GM12878 (cell line): Measurements from ENCODE around the gene NECTIN2. TPM values are rescaled to one million over a fixed set of nuclear protein-coding genes. Genes with fewer than 3 reads are reported as not detected.

ENCODE experiments used
- ATAC-seq: fragments of 200-7000 bp; cut with Tn5 transposase; 3 replicates; pipeline ENCODE4 v1.9.1; 2020; ENCODE audit warnings: mild to moderate bottlenecking, moderate library complexity
- BruUV-seq: library from RNA; stranded (reverse); fragments of 400-500 nt; replicated peaks from 2 replicates; lab custom pipeline; 2021; lab: Mats Ljungman, UMichigan
- CTCF ChIA-PET: fragments of 300-600 bp; sonication (Branson Sonifier 250); formaldehyde crosslinking; extraction: SDS; loops from one replicate; lab custom pipeline; 2021; ENCODE audit warnings: inconsistent platforms; lab: Yijun Ruan, JAX
- POLR2A ChIA-PET: fragments of 350-600 bp; formaldehyde crosslinking; extraction: SDS; loops from one replicate; lab custom pipeline; 2021; ENCODE audit warnings: inconsistent platforms; lab: Charles Lee
- RAD21 ChIA-PET: fragments of 300-600 bp; sonication (Branson Sonifier 250); formaldehyde crosslinking; loops from one replicate; lab custom pipeline; 2023; ENCODE audit warnings: antibody characterized with exemption; ENCODE audit not compliant: unreplicated experiment; lab: Charles Lee
- SMC1A ChIA-PET: fragments of 300-600 bp; sonication (Branson Sonifier 250); formaldehyde crosslinking; loops from one replicate; lab custom pipeline; 2023; ENCODE audit not compliant: unreplicated experiment, uncharacterized antibody; lab: Charles Lee
- DNase-seq: peaks from one replicate; pipeline ENCODE4 v3.0.0-alpha.2; 2011; ENCODE audit warnings: low read depth, low spot score
- FAIRE-seq: peaks from 3 replicates; lab custom pipeline; 2011; peaks lifted over from hg19 to GRCh38; lab: Jason Lieb, UNC
- H2AFZ ChIP-seq: 2 replicates; pipeline ENCODE4 v1.6.0; 2011; ENCODE audit warnings: low read depth, low read length, control low read depth; ENCODE audit not compliant: control insufficient read depth
- H3K27ac ChIP-seq: 2 replicates; pipeline ENCODE4 v1.5.1; 2011; ENCODE audit warnings: control low read depth; ENCODE audit not compliant: control insufficient read depth, insufficient read depth
- H3K27me3 ChIP-seq, 2 experiments: replicated peaks in 1 of 2; 2 replicates each; pipeline versions ENCODE4 v1.6.0 to v1.6.1; 2011; ENCODE audit warnings: low read length in 1 of 2; ENCODE audit not compliant: control insufficient read depth in 2 of 2, insufficient read depth in 2 of 2
- H3K36me3 ChIP-seq, 2 experiments: 2 replicates each; pipeline ENCODE4 v1.5.1; 2011; ENCODE audit warnings: low read length in 1 of 2; ENCODE audit not compliant: control insufficient read depth in 2 of 2, insufficient read depth in 2 of 2
- H3K4me1 ChIP-seq: 2 replicates; pipeline ENCODE4 v1.6.1; 2011; ENCODE audit warnings: mild to moderate bottlenecking, low read length, moderate library complexity, mixed read lengths; ENCODE audit not compliant: control insufficient read depth, insufficient read depth
- H3K4me2 ChIP-seq: 2 replicates; pipeline ENCODE4 v1.6.0; 2011; ENCODE audit warnings: control low read depth; ENCODE audit not compliant: control insufficient read depth, insufficient read depth
- H3K4me3 ChIP-seq: fragments of 200-600 bp; sonication (generic); 2 replicates; pipeline ENCODE4 v1.5.1; 2016
- H3K79me2 ChIP-seq: 2 replicates; pipeline ENCODE4 v1.6.0; 2011; ENCODE audit warnings: low read length; ENCODE audit not compliant: control insufficient read depth, insufficient read depth
- H3K9ac ChIP-seq: 2 replicates; pipeline ENCODE4 v1.8.0; 2011; ENCODE audit warnings: low read length, control low read depth, mixed read lengths; ENCODE audit not compliant: control insufficient read depth, insufficient read depth
- H3K9me3 ChIP-seq: replicated peaks from 3 replicates; pipeline ENCODE4 v1.5.1; 2011; ENCODE audit warnings: mild to moderate bottlenecking, low read length; ENCODE audit not compliant: control insufficient read depth, insufficient read depth
- H4K20me1 ChIP-seq: 2 replicates; pipeline ENCODE4 v1.6.0; 2011; ENCODE audit not compliant: control insufficient read depth, insufficient read depth
- BACH1 ChIP-seq: fragments of 450-650 bp; IDR thresholded peaks from 2 replicates; pipeline ENCODE4 v1.6.1; 2017; ENCODE audit warnings: mild to moderate bottlenecking, borderline replicate concordance
- BHLHE40 ChIP-seq, 2 experiments: fragments of 450-650 bp in 1 of 2; IDR thresholded peaks; 2 replicates each; pipeline ENCODE4 v1.6.1; 2011 to 2017; ENCODE audit warnings: low read depth in 2 of 2, borderline replicate concordance in 1 of 2, improper control_type of control experiment in 1 of 2, low read length in 1 of 2, mild to moderate bottlenecking in 1 of 2
- CBX3 ChIP-seq: fragments of 200-600 bp; sonication (generic); IDR thresholded peaks from 2 replicates; pipeline ENCODE4 v1.6.1; 2016; ENCODE audit warnings: low read depth, borderline replicate concordance
- CHD4 ChIP-seq: fragments of 200-600 bp; sonication (generic); IDR thresholded peaks from 2 replicates; pipeline ENCODE4 v1.6.1; 2016; ENCODE audit warnings: mild to moderate bottlenecking
- CREM ChIP-seq: IDR thresholded peaks from 2 replicates; pipeline ENCODE4 v1.6.1; 2014; ENCODE audit warnings: antibody characterized with exemption, low read depth
- DPF2 ChIP-seq: fragments of 450-650 bp; IDR thresholded peaks from 2 replicates; pipeline ENCODE4 v1.6.1; 2017; ENCODE audit warnings: mild to moderate bottlenecking
- FOS ChIP-seq: IDR thresholded peaks from 3 replicates; pipeline ENCODE4 v1.6.1; 2011; ENCODE audit warnings: borderline replicate concordance; ENCODE audit not compliant: insufficient read length; ENCODE audit errors: extremely low read depth
- HCFC1 ChIP-seq: fragments of 150-350 bp; IDR thresholded peaks from 2 replicates; pipeline ENCODE4 v1.6.1; 2014; ENCODE audit warnings: low read length
- HDAC2 ChIP-seq: fragments of 200-600 bp; sonication (generic); IDR thresholded peaks from 2 replicates; pipeline ENCODE4 v1.6.1; 2017
- IKZF2 ChIP-seq, 2 experiments: fragments of 450-650 bp; IDR thresholded peaks; 2 replicates each; pipeline ENCODE4 v1.6.1; 2017; ENCODE audit warnings: mild to moderate bottlenecking in 2 of 2, moderate library complexity in 2 of 2
- POLR2AphosphoS2 ChIP-seq: IDR thresholded peaks from 2 replicates; pipeline ENCODE4 v1.6.1; 2011; ENCODE audit warnings: low read depth, mild to moderate bottlenecking, low read length, improper control_type of control experiment, moderate library complexity
- POU2F2 ChIP-seq: IDR thresholded peaks from 3 replicates; pipeline ENCODE4 v1.6.1; 2011; ENCODE audit warnings: low read depth, mild to moderate bottlenecking, low read length, borderline replicate concordance
- RELA ChIP-seq: fragments of 450-650 bp; IDR thresholded peaks from 2 replicates; pipeline ENCODE4 v1.8.0; 2014; ENCODE audit warnings: borderline replicate concordance; ENCODE audit not compliant: partially characterized antibody
- SMAD1 ChIP-seq: fragments of 450-650 bp; IDR thresholded peaks from 2 replicates; pipeline ENCODE4 v1.6.1; 2018; ENCODE audit warnings: mild to moderate bottlenecking, low read depth; ENCODE audit not compliant: partially characterized antibody
- TBL1XR1 ChIP-seq: IDR thresholded peaks from 2 replicates; pipeline ENCODE4 v1.6.1; 2012; ENCODE audit warnings: low read depth, low read length, improper control_type of control experiment
- YBX1 ChIP-seq: fragments of 450-650 bp; IDR thresholded peaks from 2 replicates; pipeline ENCODE4 v1.6.1; 2016; ENCODE audit warnings: antibody characterized with exemption
- ZNF24 ChIP-seq: fragments of 450-650 bp; IDR thresholded peaks from 2 replicates; pipeline ENCODE4 v1.6.1; 2017; ENCODE audit warnings: antibody characterized with exemption, mild to moderate bottlenecking
- ZNF384 ChIP-seq: IDR thresholded peaks from 2 replicates; pipeline ENCODE4 v1.6.1; 2012; ENCODE audit warnings: low read depth, mild to moderate bottlenecking, low read length, improper control_type of control experiment, borderline replicate concordance
- WGBS: methylation state at CpG from one replicate; pipeline ENCODE4 v1.1.6; 2016; ENCODE audit warnings: low lambda C conversion rate; ENCODE audit not compliant: insufficient replicate concordance, insufficient coverage; ENCODE audit errors: missing lambda C conversion rate; 5-methylcytosine and 5-hydroxymethylcytosine counted together
- in situ Hi-C: fragments of 300-500 bp; cut with MboI; formaldehyde crosslinking; loops from 9 replicates; pipeline ENCODE4 v1.14.3; 2018; ENCODE audit warnings: mixed read lengths
- intact Hi-C: fragments of 100-400 bp; cut with micrococcal nuclease; formaldehyde crosslinking; loops from one replicate; pipeline ENCODE4 v1.14.2; 2022; ENCODE audit not compliant: unreplicated experiment
- polyA plus RNA-seq, 11 experiments: library from polyadenylated mRNA; depleted of rRNA in 4 of 11; unstranded in 6 of 11; stranded (reverse) in 5 of 11; fragments of >200 nt; fragmentation: Nextera tagmentation in 4 of 11; fragmentation: Illumina TruSeq in 1 of 11; extraction: Ambion mirVana in 4 of 11; extraction: Trizol in 1 of 11; gene quantifications; 1 replicate in 1 of 11; 2 replicates in 10 of 11; pipeline versions ENCODE4 v1.2.1 to v1.2.3, GENCODE V29; 2011 to 2016; ENCODE audit warnings: inconsistent platforms in 2 of 11, missing spikeins in 2 of 11, low read depth in 1 of 11
- total RNA-seq, 4 experiments: library from RNA; depleted of rRNA in 3 of 4; stranded (reverse); fragments of >200 nt in 3 of 4; fragmentation: Illumina TruSeq in 1 of 4; extraction: Trizol in 1 of 4; gene quantifications; 2 replicates each; pipeline versions ENCODE4 v1.2.1 to v1.2.3, GENCODE V29; 2013 to 2021
- TF ChIP-seq, protein P1 (sequence below): fragments of 450-650 bp; IDR thresholded peaks from 2 replicates; pipeline ENCODE4 v1.6.1; 2017; ENCODE audit warnings: borderline replicate concordance
- TF ChIP-seq, protein P2 (sequence below): IDR thresholded peaks from 2 replicates; pipeline ENCODE4 v1.6.1; 2011; ENCODE audit warnings: borderline replicate concordance, low read depth, mild to moderate bottlenecking, moderate library complexity, low read length; ENCODE audit not compliant: insufficient read depth, poor library complexity, severe bottlenecking
- TF ChIP-seq, protein P3 (sequence below): IDR thresholded peaks from 2 replicates; pipeline ENCODE4 v1.6.1; 2011; ENCODE audit warnings: low read depth, low read length, improper control_type of control experiment, borderline replicate concordance

The NECTIN2 gene
- total and polyA plus RNA-seq, 10 of the 15 experiments (the other 5 are each of a cell fraction or from before 2014, with no cell fraction given) = 0.05 to 0.36 (median 0.26) TPM; not detected in 5

DNA sequence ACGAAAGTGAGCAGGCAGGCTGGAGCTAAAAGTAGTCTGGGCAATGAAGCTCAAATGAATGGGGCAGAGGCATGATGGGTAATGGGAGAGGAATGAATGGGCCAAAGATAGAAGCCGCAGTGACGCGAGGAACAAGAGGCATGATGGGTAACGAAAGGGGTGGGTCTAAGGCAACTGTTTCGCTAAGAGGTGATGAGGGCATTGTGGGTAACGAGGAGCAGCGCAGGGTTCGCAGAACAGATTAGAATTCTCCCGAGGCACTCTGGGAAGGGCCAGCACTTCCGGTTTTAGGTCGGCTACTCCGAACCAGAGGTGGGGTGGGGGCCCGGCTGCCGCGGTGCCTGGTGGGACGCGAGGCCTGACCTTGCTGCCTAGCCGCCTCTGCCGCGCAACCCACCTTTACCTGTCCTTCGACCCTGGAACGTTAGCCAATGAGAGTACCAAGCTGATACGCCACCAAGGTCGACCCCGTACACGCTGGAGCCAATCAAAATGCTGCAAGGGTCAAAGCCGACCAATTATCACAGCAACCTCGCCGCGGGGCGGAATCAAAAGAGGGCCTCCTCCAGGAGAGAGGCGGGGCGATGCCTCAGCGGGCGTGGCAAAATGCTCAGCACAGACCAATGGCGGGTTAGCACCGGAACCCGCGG lies 44.4 kb downstream of the NECTIN2 start:
- H3K79me2 ChIP-seq = peaks cover 32% of the 10 kb centered on the region
- in situ Hi-C loops (no loop called here), intact Hi-C loops (loop anchor here (5.0 kb wide), 1 partner anchor 43 kb away; the partner anchor contains the start of gene NECTIN2)
- H3K27ac ChIP-seq = peak overlapping the region; percentile 96
- peak overlapping the region; percentile 69 for H3K4me3 ChIP-seq
- ChIA-PET CTCF (interaction anchor here (0.6 to 1.4 kb wide), 9 partner anchors 12 to 236 kb away, joined by 3 to 7 read pairs (median 4); partner anchors contain the start of gene NECTIN2), POLR2A (interaction anchor here (0.5 to 1.7 kb wide), 5 partner anchors 15 to 1351 kb away, joined by 3 to 7 read pairs (median 4); partner anchors contain the start of genes APOE and CLPTM1), RAD21 (interaction anchor here (0.6 to 1.6 kb wide), 6 partner anchors 15 to 288 kb away, joined by 3 to 4 read pairs (median 3); partner anchors contain the start of genes APOE, BLOC1S3 and TRAPPC6A), SMC1A (interaction anchor here (0.9 to 1.8 kb wide), 3 partner anchors 62 to 167 kb away, joined by 3 to 6 read pairs (median 4); no protein-coding TSS in a partner anchor)
- H3K36me3 ChIP-seq = peaks cover 0 to 14% of the 10 kb centered on the region in 2 experiments; a peak in 3 of 4 replicates
- BruUV-seq = no TSS peak
- peak overlapping the region; percentile 96 for H2AFZ ChIP-seq
- H3K4me2 ChIP-seq = peak overlapping the region; percentile 98
- peaks cover 1% of the 10 kb centered on the region; the same call in 1 of the 3 replicates for H3K9me3 ChIP-seq
- FAIRE-seq (peak; percentile 100), ATAC-seq (peak; percentile 92), DNase-seq (peak; percentile 100)
- no peaks in the 10 kb centered on the region for H4K20me1 ChIP-seq
- peak overlapping the region; percentile 67 for H3K9ac ChIP-seq
- WGBS = under 1% methylated on average over 40 of the region's 40 CpGs
- H3K27me3 ChIP-seq = no peaks in the 10 kb centered on the region
- H3K4me1 ChIP-seq = peaks cover 19% of the 10 kb centered on the region
- TF ChIP-seq, protein P1, sequence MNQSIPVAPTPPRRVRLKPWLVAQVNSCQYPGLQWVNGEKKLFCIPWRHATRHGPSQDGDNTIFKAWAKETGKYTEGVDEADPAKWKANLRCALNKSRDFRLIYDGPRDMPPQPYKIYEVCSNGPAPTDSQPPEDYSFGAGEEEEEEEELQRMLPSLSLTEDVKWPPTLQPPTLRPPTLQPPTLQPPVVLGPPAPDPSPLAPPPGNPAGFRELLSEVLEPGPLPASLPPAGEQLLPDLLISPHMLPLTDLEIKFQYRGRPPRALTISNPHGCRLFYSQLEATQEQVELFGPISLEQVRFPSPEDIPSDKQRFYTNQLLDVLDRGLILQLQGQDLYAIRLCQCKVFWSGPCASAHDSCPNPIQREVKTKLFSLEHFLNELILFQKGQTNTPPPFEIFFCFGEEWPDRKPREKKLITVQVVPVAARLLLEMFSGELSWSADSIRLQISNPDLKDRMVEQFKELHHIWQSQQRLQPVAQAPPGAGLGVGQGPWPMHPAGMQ = no peak
- TF ChIP-seq CREM (peak; percentile 73), POU2F2 (no peak; the same call in 1 of the 3 replicates), RELA (no peak), DPF2 (no peak), YBX1 (no peak), ZNF24 (no peak), IKZF2 (IDR thresholded peaks at IDR 0.05) (no peak), FOS (no peak), BACH1 (no peak; the same call in 1 of the 2 replicates), HDAC2 (no peak), HCFC1 (peak; percentile 71), CBX3 (no peak), BHLHE40 (IDR thresholded peaks at IDR 0.05; ENCODE audit: borderline replicate concordance in 1 of 2, low read depth in 2 of 2, low read length in 1 of 2) (no peak), CHD4 (no peak), ZNF384 (no peak), TBL1XR1 (no peak), POLR2AphosphoS2 (no peak), SMAD1 (no peak)
- TF ChIP-seq, protein P2, sequence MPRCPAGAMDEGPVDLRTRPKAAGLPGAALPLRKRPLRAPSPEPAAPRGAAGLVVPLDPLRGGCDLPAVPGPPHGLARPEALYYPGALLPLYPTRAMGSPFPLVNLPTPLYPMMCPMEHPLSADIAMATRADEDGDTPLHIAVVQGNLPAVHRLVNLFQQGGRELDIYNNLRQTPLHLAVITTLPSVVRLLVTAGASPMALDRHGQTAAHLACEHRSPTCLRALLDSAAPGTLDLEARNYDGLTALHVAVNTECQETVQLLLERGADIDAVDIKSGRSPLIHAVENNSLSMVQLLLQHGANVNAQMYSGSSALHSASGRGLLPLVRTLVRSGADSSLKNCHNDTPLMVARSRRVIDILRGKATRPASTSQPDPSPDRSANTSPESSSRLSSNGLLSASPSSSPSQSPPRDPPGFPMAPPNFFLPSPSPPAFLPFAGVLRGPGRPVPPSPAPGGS = no peak
- TF ChIP-seq, protein P3, sequence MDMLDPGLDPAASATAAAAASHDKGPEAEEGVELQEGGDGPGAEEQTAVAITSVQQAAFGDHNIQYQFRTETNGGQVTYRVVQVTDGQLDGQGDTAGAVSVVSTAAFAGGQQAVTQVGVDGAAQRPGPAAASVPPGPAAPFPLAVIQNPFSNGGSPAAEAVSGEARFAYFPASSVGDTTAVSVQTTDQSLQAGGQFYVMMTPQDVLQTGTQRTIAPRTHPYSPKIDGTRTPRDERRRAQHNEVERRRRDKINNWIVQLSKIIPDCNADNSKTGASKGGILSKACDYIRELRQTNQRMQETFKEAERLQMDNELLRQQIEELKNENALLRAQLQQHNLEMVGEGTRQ = no peak
